SK-N-SH (cell line): Measurements from ENCODE around the gene OR2T35.

Experiments
- CTCF ChIP-seq: fragments of 200-600 bp; sonication (generic); IDR thresholded peaks from 2 replicates; pipeline ENCODE4 v1.6.1; 2017; ENCODE audit warnings: antibody characterized with exemption, mild to moderate bottlenecking, moderate library complexity
- ELF1 ChIP-seq: IDR thresholded peaks from 2 replicates; pipeline ENCODE4 v1.4.0; 2012
- EP300 ChIP-seq, 2 experiments: IDR thresholded peaks; 2 replicates each; pipeline versions ENCODE4 v1.4.0 to v1.6.1; 2012; ENCODE audit warnings: borderline replicate concordance in 1 of 2, low read depth in 1 of 2, low read length in 1 of 2

GRCh38 chr1:248625971-248626370 lies 19.1 kb downstream of the OR2T35 start:
- TF ChIP-seq CTCF (no peak), ELF1 (no peak), EP300 (IDR thresholded peaks at IDR 0.05; ENCODE audit: borderline replicate concordance in 1 of 2, low read depth in 1 of 2, low read length in 1 of 2) (no peak)
